ENCODE results near the gene NXF1. TPM values are rescaled to one million over a fixed set of nuclear protein-coding genes. Genes with fewer than 3 reads are reported as not detected.

Gene NXF1
- total and polyA plus RNA-seq, 4 donors = 17.3 to 38.3 (median 32.7) TPM

DNA sequence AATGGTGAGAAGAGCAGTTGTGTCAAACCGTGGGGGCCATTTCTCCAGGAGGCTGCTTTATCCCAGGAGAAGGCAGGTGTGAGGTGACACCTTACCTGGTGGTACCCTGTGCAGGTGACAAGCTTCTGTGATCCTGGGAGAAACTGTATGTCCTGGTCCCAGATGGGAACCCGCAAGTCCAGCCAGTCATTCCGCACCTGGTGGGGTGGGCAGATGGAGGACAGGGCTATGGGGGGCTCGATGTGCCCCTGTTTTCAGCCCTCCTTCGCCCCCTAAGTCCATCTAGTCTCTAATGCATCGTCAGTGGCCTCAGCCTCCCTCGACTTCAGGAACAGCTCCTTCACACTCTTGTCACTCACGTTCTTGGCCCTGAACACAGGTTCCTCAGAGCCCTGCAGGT is 30.1 kb upstream of the NXF1 start:
- H3K4me1 ChIP-seq (ENCODE audit: control insufficient read depth in 4 of 4, insufficient read depth in 4 of 4, low read length in 3 of 4) = peaks cover 2 to 42% (median 35%) of the 10 kb centered on the region in 4 donors
- no peak overlapping the region for H3K4me3 ChIP-seq (ENCODE audit: low read depth in 1 of 3, low read length in 3 of 3)
- H3K9me3 ChIP-seq (ENCODE audit: control insufficient read depth in 4 of 4, low read length in 3 of 4) = no peaks in the 10 kb centered on the region
- H3K9ac ChIP-seq (ENCODE audit: low read depth in 1 of 2, low read length in 2 of 2) = no peak overlapping the region
- no peak for DNase-seq (ENCODE audit: low spot score)
- no peak for TF ChIP-seq JUND (IDR thresholded peaks at IDR 0.05)
- 89% methylated on average over 8 of the region's 8 CpGs for WGBS
- no peak overlapping the region for H3K27ac ChIP-seq (ENCODE audit: low read depth in 1 of 2, low read length in 2 of 2)
- peaks cover 4 to 26% (median 8%) of the 10 kb centered on the region in 4 donors for H3K36me3 ChIP-seq (ENCODE audit: control insufficient read depth in 4 of 4, insufficient read depth in 3 of 4, low read depth in 1 of 4, low read length in 3 of 4)
- H3K27me3 ChIP-seq (ENCODE audit: control insufficient read depth in 4 of 4, insufficient read depth in 4 of 4, low read length in 3 of 4) = no peaks in the 10 kb centered on the region

DNA sequence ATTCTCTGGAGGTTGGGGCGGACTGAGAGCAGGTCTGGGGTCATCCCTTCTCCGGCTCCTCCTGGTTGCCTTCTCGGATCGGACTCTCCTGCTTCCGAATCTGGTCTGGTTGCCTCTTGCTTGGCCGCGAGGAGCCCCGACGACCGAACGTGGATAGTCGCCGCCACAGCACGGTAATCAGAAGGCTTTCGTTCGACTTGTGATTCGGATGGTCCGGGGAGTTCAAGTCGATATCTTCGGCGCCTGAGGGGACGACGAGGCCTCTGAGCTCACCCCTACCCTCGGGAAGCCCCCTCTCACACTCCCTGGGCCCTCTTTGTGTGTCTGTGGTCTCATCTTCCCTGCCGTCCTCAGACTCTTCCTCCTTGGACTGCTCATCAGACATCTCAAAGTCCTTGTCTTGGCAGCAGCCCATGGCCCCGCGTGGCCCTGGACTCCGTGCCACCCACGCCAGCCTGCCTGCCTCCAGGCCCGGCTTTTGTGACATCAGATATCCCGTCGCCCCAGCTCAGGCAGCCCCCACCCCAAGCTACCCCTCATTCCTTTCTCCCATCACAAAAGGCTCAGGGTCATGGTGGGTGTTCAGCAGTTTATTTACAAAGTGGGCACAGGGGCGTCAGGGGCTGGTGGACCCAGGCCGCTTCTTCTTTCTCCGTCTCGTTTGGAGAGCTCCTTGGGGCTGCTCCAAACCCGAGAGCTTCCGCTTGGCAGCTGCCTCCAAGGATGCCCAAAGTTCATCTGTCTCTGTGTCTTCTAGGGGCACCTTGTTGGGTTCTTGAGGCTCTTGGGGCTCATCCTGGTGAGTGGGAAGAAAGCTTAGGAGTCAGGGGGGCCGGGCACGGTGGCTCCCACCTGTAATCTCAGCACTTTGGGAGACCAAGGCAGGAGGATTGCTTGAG is 27.3 kb upstream of the NXF1 start, which contains the start of gene TEX54:
Gene TEX54 (minus strand): TSS at position 506 of the 899 bp plus-strand sequence.
- DNase-seq (ENCODE audit: low spot score) = peak; percentile 43
- 10% methylated on average over 40 of the region's 40 CpGs for WGBS
- Histone ChIP-seq H3K4me1 (ENCODE audit: control insufficient read depth in 4 of 4, insufficient read depth in 4 of 4, low read length in 3 of 4) (peaks cover 2 to 35% (median 28%) of the 10 kb centered on the region in 4 donors), H3K4me3 (ENCODE audit: low read depth in 1 of 3, low read length in 3 of 3) (peak within 1 kb of the TSS; percentile 89 to 97 (median 92)), H3K9ac (ENCODE audit: low read depth in 1 of 2, low read length in 2 of 2) (peak within 1 kb of the TSS; percentile 79 to 80), H3K27me3 (ENCODE audit: control insufficient read depth in 4 of 4, insufficient read depth in 4 of 4, low read length in 3 of 4) (no peaks in the 10 kb centered on the region), H3K36me3 (ENCODE audit: control insufficient read depth in 4 of 4, insufficient read depth in 3 of 4, low read depth in 1 of 4, low read length in 3 of 4) (peaks cover 6 to 32% (median 11%) of the 10 kb centered on the region in 4 donors), H3K27ac (ENCODE audit: low read depth in 1 of 2, low read length in 2 of 2) (peak within 1 kb of the TSS; percentile 95 to 97), H3K9me3 (ENCODE audit: control insufficient read depth in 4 of 4, low read length in 3 of 4) (no peaks in the 10 kb centered on the region)
- no peak for TF ChIP-seq HNF4A (conservative IDR thresholded peaks at IDR 0.05)
- no peak for TF ChIP-seq TAF1 (conservative IDR thresholded peaks at IDR 0.05)
- TF ChIP-seq HNF4G (IDR thresholded peaks at IDR 0.05) = no peak
- TF ChIP-seq YY1 (IDR thresholded peaks at IDR 0.05) = no peak
- no peak for TF ChIP-seq RXRA (IDR thresholded peaks at IDR 0.05)
- TF ChIP-seq, protein P1, sequence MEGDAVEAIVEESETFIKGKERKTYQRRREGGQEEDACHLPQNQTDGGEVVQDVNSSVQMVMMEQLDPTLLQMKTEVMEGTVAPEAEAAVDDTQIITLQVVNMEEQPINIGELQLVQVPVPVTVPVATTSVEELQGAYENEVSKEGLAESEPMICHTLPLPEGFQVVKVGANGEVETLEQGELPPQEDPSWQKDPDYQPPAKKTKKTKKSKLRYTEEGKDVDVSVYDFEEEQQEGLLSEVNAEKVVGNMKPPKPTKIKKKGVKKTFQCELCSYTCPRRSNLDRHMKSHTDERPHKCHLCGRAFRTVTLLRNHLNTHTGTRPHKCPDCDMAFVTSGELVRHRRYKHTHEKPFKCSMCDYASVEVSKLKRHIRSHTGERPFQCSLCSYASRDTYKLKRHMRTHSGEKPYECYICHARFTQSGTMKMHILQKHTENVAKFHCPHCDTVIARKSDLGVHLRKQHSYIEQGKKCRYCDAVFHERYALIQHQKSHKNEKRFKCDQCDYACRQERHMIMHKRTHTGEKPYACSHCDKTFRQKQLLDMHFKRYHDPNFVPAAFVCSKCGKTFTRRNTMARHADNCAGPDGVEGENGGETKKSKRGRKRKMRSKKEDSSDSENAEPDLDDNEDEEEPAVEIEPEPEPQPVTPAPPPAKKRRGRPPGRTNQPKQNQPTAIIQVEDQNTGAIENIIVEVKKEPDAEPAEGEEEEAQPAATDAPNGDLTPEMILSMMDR (IDR thresholded peaks at IDR 0.05; ENCODE audit: low read depth, low read length, missing input control) = no peak
- TF ChIP-seq EGR1 (IDR thresholded peaks at IDR 0.05; ENCODE audit: low read depth in 2 of 2) = peak in 1 of 2 donors; percentile 25
- no peak for TF ChIP-seq GABPA (IDR thresholded peaks at IDR 0.05 in 1 of 2, conservative IDR thresholded peaks at IDR 0.05 in 1 of 2)

DNA sequence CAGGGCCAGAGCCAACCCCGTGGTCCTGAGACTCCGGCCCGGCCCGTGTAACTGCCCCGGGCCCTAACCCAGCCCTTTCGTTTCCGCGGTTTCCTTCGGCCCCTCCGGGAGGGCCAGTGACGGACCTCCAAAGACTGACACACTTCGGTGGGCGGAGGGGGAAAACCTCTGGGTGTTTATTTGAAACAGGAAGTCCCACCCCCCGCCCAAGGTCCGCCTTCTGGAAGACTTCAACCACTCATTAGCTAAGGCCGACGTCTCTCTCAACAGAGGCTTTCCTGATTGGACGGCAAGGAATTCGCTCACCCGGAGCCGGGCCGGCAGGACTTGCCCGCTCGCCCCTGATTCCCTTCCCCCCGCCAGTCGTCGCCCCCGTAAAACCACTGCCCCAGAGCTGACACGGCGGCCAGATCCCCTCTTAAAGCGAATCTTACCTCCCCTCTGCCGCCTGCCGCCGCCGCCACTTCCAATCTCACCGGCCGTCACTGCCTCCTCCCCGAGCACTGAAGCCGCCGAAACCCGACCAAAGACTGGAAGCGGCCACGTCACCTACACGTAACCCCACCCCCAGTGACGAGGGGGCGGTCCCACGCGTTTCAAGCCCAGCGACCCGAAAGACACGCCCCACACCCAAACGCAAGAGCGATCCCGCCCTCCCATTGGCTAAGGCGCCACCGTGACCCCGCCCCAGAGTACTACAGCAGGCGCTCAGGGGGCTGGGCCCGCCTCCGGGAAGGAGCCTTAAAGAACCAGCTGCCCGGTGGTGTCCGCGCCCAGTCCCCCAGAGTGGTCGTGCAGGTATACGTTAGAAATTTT is 26.5 kb upstream of the NXF1 start, which contains the start of gene STX5:
Gene STX5 (minus strand): TSS at position 532 of the 816 bp plus-strand sequence. CDS start 808 bp downstream, outside the sequence.
- H3K4me1 ChIP-seq (ENCODE audit: control insufficient read depth in 4 of 4, insufficient read depth in 4 of 4, low read length in 3 of 4) = peaks cover 2 to 33% (median 27%) of the 10 kb centered on the region in 4 donors
- under 1% methylated on average over 65 of the region's 65 CpGs for WGBS
- peak within 1 kb of the TSS; percentile 80 to 86 for H3K9ac ChIP-seq (ENCODE audit: low read depth in 1 of 2, low read length in 2 of 2)

More for the DNA sequence above, 26.5 kb upstream of the NXF1 start, which contains the start of gene STX5:
- H3K36me3 ChIP-seq (ENCODE audit: control insufficient read depth in 4 of 4, insufficient read depth in 3 of 4, low read depth in 1 of 4, low read length in 3 of 4) = peaks cover 6 to 40% (median 20%) of the 10 kb centered on the region in 4 donors
- DNase-seq (ENCODE audit: low spot score) = peak; percentile 100
- H3K27ac ChIP-seq (ENCODE audit: low read depth in 1 of 2, low read length in 2 of 2) = peak within 1 kb of the TSS; percentile 95 to 97
- TF ChIP-seq TAF1 (conservative IDR thresholded peaks at IDR 0.05) = peak; percentile 82
- TF ChIP-seq, protein P2, sequence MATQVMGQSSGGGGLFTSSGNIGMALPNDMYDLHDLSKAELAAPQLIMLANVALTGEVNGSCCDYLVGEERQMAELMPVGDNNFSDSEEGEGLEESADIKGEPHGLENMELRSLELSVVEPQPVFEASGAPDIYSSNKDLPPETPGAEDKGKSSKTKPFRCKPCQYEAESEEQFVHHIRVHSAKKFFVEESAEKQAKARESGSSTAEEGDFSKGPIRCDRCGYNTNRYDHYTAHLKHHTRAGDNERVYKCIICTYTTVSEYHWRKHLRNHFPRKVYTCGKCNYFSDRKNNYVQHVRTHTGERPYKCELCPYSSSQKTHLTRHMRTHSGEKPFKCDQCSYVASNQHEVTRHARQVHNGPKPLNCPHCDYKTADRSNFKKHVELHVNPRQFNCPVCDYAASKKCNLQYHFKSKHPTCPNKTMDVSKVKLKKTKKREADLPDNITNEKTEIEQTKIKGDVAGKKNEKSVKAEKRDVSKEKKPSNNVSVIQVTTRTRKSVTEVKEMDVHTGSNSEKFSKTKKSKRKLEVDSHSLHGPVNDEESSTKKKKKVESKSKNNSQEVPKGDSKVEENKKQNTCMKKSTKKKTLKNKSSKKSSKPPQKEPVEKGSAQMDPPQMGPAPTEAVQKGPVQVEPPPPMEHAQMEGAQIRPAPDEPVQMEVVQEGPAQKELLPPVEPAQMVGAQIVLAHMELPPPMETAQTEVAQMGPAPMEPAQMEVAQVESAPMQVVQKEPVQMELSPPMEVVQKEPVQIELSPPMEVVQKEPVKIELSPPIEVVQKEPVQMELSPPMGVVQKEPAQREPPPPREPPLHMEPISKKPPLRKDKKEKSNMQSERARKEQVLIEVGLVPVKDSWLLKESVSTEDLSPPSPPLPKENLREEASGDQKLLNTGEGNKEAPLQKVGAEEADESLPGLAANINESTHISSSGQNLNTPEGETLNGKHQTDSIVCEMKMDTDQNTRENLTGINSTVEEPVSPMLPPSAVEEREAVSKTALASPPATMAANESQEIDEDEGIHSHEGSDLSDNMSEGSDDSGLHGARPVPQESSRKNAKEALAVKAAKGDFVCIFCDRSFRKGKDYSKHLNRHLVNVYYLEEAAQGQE (IDR thresholded peaks at IDR 0.05) = peak; percentile 84
- peak; percentile 87 to 94 for TF ChIP-seq GABPA (IDR thresholded peaks at IDR 0.05 in 1 of 2, conservative IDR thresholded peaks at IDR 0.05 in 1 of 2)
- no peak for TF ChIP-seq FOXA1 (IDR thresholded peaks at IDR 0.05)
- TF ChIP-seq SP1 (IDR thresholded peaks at IDR 0.05) = peak; percentile 88
- TF ChIP-seq, protein P3, sequence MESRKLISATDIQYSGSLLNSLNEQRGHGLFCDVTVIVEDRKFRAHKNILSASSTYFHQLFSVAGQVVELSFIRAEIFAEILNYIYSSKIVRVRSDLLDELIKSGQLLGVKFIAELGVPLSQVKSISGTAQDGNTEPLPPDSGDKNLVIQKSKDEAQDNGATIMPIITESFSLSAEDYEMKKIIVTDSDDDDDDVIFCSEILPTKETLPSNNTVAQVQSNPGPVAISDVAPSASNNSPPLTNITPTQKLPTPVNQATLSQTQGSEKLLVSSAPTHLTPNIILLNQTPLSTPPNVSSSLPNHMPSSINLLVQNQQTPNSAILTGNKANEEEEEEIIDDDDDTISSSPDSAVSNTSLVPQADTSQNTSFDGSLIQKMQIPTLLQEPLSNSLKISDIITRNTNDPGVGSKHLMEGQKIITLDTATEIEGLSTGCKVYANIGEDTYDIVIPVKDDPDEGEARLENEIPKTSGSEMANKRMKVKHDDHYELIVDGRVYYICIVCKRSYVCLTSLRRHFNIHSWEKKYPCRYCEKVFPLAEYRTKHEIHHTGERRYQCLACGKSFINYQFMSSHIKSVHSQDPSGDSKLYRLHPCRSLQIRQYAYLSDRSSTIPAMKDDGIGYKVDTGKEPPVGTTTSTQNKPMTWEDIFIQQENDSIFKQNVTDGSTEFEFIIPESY (IDR thresholded peaks at IDR 0.05) = peak; percentile 53
- no peak for TF ChIP-seq HNF4G (IDR thresholded peaks at IDR 0.05)
- TF ChIP-seq EGR1 (IDR thresholded peaks at IDR 0.05; ENCODE audit: low read depth in 2 of 2) = peak in 1 of 2 donors; percentile 19
- TF ChIP-seq RAD21 (IDR thresholded peaks at IDR 0.05) = no peak
- TF ChIP-seq HNF4A (conservative IDR thresholded peaks at IDR 0.05) = peak in 1 of 2 donors; percentile 7
- peak in 1 of 2 donors; percentile 30 for TF ChIP-seq RXRA (IDR thresholded peaks at IDR 0.05)
- TF ChIP-seq NR2F2 (IDR thresholded peaks at IDR 0.05) = no peak
- peak within 1 kb of the TSS; percentile 89 to 97 (median 92) for H3K4me3 ChIP-seq (ENCODE audit: low read depth in 1 of 3, low read length in 3 of 3)
- H3K9me3 ChIP-seq (ENCODE audit: control insufficient read depth in 4 of 4, low read length in 3 of 4) = no peaks in the 10 kb centered on the region
- H3K27me3 ChIP-seq (ENCODE audit: control insufficient read depth in 4 of 4, insufficient read depth in 4 of 4, low read length in 3 of 4) = no peaks in the 10 kb centered on the region

All from liver (tissue), 9 donors.